Muscle of back (tissue), 11 donors: Measurements from ENCODE around the gene HDGFL2. TPM values are rescaled to one million over a fixed set of nuclear protein-coding genes. Genes with fewer than 3 reads are reported as not detected.
A peak's percentile ranks its signal among the peaks of the same experiment; 100 is the strongest.
"Not testable (repeated sequence)": the region's sequence is repeated elsewhere in the genome, so short reads cannot be mapped to it uniquely, and the experiment has no call there.

ENCODE experiments used
- DNase-seq, 3 donors: peaks; one replicate each; pipeline versions ENCODE4 v3.0.0 to v3.0.0-alpha.2; 2013
- polyA plus RNA-seq, 10 donors: library from polyadenylated mRNA; unstranded; fragments of 120-200 nt; gene quantifications; one replicate each; pipeline ENCODE4 v1.2.1, GENCODE V29; 2013; ENCODE audit not compliant: insufficient read length in 10 of 10

Gene HDGFL2
- polyA plus RNA-seq, 10 donors = 47.3 to 91.9 (median 57.4) TPM

GRCh38 chr19:4512070-4512469 lies 40.0 kb downstream of the HDGFL2 start:
- DNase-seq = no peak

GRCh38 chr19:4513248-4513647 lies 41.2 kb downstream of the HDGFL2 start:
- no peak for DNase-seq

GRCh38 chr19:4515732-4516131 lies 43.6 kb downstream of the HDGFL2 start:
- no peak for DNase-seq

- no peak for DNase-seq
Measured at GRCh38 chr19:4516199-4516938, 44.3 kb downstream of the HDGFL2 start.

GRCh38 chr19:4516939-4517300 lies 44.8 kb downstream of the HDGFL2 start:
- peak; percentile 35 to 66 (median 48) for DNase-seq

GRCh38 chr19:4517451-4518057 lies 45.5 kb downstream of the HDGFL2 start:
- no peak for DNase-seq

- DNase-seq = peak in 1 of 3 donors; percentile 76
Measured at GRCh38 chr19:4518345-4519171, 46.5 kb downstream of the HDGFL2 start, which contains the start of gene PLIN4. PLIN4 (minus strand) TSS chr19:4518486; CDS start chr19:4518272, 214 bp downstream.

GRCh38 chr19:4519172-4519496 lies 47.0 kb downstream of the HDGFL2 start:
- DNase-seq = no peak

- no peak for DNase-seq
Measured at GRCh38 chr19:4519521-4520277, 47.6 kb downstream of the HDGFL2 start.

- DNase-seq = no peak
Measured at GRCh38 chr19:4521170-4521887, 49.2 kb downstream of the HDGFL2 start.

GRCh38 chr19:4521888-4522242 lies 49.8 kb downstream of the HDGFL2 start:
- no peak for DNase-seq

GRCh38 chr19:4522291-4523002 lies 50.4 kb downstream of the HDGFL2 start:
- no peak for DNase-seq

- DNase-seq = no peak
Measured at GRCh38 chr19:4523306-4524110, 51.4 kb downstream of the HDGFL2 start.

GRCh38 chr19:4524808-4525562 lies 52.9 kb downstream of the HDGFL2 start:
- DNase-seq = peak in 2 of 3 donors; percentile 51 to 75

GRCh38 chr19:4525563-4526002 lies 53.5 kb downstream of the HDGFL2 start:
- no peak for DNase-seq

GRCh38 chr19:4527377-4527776 lies 55.3 kb downstream of the HDGFL2 start:
- DNase-seq = not testable (repeated sequence)

GRCh38 chr19:4528843-4529242 lies 56.7 kb downstream of the HDGFL2 start:
- DNase-seq = no peak

GRCh38 chr19:4529924-4530522 lies 57.9 kb downstream of the HDGFL2 start:
- no peak for DNase-seq
